Ishikawa (cell line): Measurements from ENCODE around the gene P4HA1.
A peak's percentile ranks its signal among the peaks of the same experiment; 100 is the strongest.

ENCODE experiments used
- CEBPB ChIP-seq: IDR thresholded peaks from 2 replicates; pipeline ENCODE4 v1.6.1; 2012
- CREB1 ChIP-seq: IDR thresholded peaks from 2 replicates; pipeline ENCODE4 v1.6.1; 2012; ENCODE audit warnings: low read depth
- EGR1 ChIP-seq: IDR thresholded peaks from 2 replicates; pipeline ENCODE4 v1.6.1; 2012
- EP300 ChIP-seq: IDR thresholded peaks from 2 replicates; pipeline ENCODE4 v1.6.1; 2012; ENCODE audit warnings: borderline replicate concordance
- FOXM1 ChIP-seq: IDR thresholded peaks from 2 replicates; pipeline ENCODE4 v1.6.1; 2012; ENCODE audit warnings: low read depth, borderline replicate concordance
- MAX ChIP-seq: IDR thresholded peaks from 2 replicates; pipeline ENCODE4 v1.6.1; 2012
- NFIC ChIP-seq: IDR thresholded peaks from 2 replicates; pipeline ENCODE4 v1.6.1; 2012
- RAD21 ChIP-seq: IDR thresholded peaks from 2 replicates; pipeline ENCODE4 v1.6.1; 2012; ENCODE audit warnings: low read depth
- REST ChIP-seq: IDR thresholded peaks from 2 replicates; pipeline ENCODE4 v1.6.1; 2012; ENCODE audit warnings: low read depth, mild to moderate bottlenecking
- TAF1 ChIP-seq: IDR thresholded peaks from 2 replicates; pipeline ENCODE4 v1.6.1; 2012; ENCODE audit warnings: low read depth, mild to moderate bottlenecking
- TCF12 ChIP-seq: IDR thresholded peaks from 2 replicates; pipeline ENCODE4 v1.6.1; 2012; ENCODE audit warnings: low read depth
- TEAD4 ChIP-seq: IDR thresholded peaks from 2 replicates; pipeline ENCODE4 v1.6.1; 2012
- USF1 ChIP-seq: IDR thresholded peaks from 2 replicates; pipeline ENCODE4 v1.6.1; 2012
- YY1 ChIP-seq: IDR thresholded peaks from 2 replicates; pipeline ENCODE4 v1.6.1; 2012; ENCODE audit warnings: low read depth
- ZBTB7A ChIP-seq: IDR thresholded peaks from 2 replicates; pipeline ENCODE4 v1.6.1; 2012; ENCODE audit warnings: low read depth

Gene P4HA1

GRCh38 chr10:73019100-73019499 lies 77.6 kb downstream of the P4HA1 start:
- TF ChIP-seq NFIC (no peak; the same call in 1 of the 2 replicates), EP300 (0 out of 2 replicates have a peak, but pooled peaks have one; percentile 45)

GRCh38 chr10:73018632-73019031 lies 78.0 kb downstream of the P4HA1 start:
- TF ChIP-seq FOXM1 (no peak), CREB1 (no peak), EGR1 (no peak), TAF1 (no peak), YY1 (no peak), NFIC (no peak), USF1 (no peak), TCF12 (no peak), TEAD4 (no peak), CEBPB (no peak), ZBTB7A (no peak), REST (no peak), RAD21 (no peak), MAX (no peak)

GRCh38 chr10:73017955-73018480 lies 78.6 kb downstream of the P4HA1 start:
- TF ChIP-seq REST (no peak), MAX (no peak), EGR1 (no peak)

- TF ChIP-seq USF1 (no peak), CREB1 (no peak), RAD21 (no peak), REST (no peak), ZBTB7A (no peak), CEBPB (no peak), MAX (no peak), TCF12 (no peak), EP300 (no peak), TAF1 (no peak), FOXM1 (no peak), EGR1 (no peak)
Measured at GRCh38 chr10:73015779-73016178, 80.9 kb downstream of the P4HA1 start.

- TF ChIP-seq TAF1, result no peak
- no peak for TF ChIP-seq EP300
- no peak for TF ChIP-seq YY1
- no peak for TF ChIP-seq FOXM1
- TF ChIP-seq NFIC, result no peak
- no peak for TF ChIP-seq EGR1
- no peak for TF ChIP-seq MAX
- TF ChIP-seq CREB1, result no peak
- TF ChIP-seq RAD21, result no peak
- no peak for TF ChIP-seq TEAD4
- TF ChIP-seq USF1, result no peak
- TF ChIP-seq TCF12, result no peak
- TF ChIP-seq ZBTB7A, result no peak
- no peak for TF ChIP-seq CEBPB
Measured at GRCh38 chr10:73003822-73004221, 92.8 kb downstream of the P4HA1 start.
